H9 (cell line): ENCODE results near the gene WHAMM. TPM values are rescaled to one million over a fixed set of nuclear protein-coding genes. Genes with fewer than 3 reads are reported as not detected.

ENCODE experiments used
- DNase-seq: peaks from one replicate; pipeline ENCODE4 v3.0.0-alpha.2; 2017
- H2AFZ ChIP-seq: one replicate; pipeline ENCODE4 v1.6.1; 2013; ENCODE audit warnings: mild to moderate bottlenecking, low read length, control low read depth, moderate library complexity
- H2AK5ac ChIP-seq: 2 replicates; pipeline ENCODE4 v1.6.1; 2013; ENCODE audit warnings: low read length, control low read depth, mixed read lengths; ENCODE audit not compliant: insufficient read length
- H2BK120ac ChIP-seq: one replicate; pipeline ENCODE4 v1.6.1; 2013; ENCODE audit warnings: low read depth, mild to moderate bottlenecking, low read length, control low read depth, inconsistent platforms; ENCODE audit not compliant: poor library complexity, severe bottlenecking
- H2BK12ac ChIP-seq: 2 replicates; pipeline ENCODE4 v1.6.1; 2013; ENCODE audit warnings: low read length, control low read depth, mixed read lengths, low read depth; ENCODE audit not compliant: insufficient read length
- H2BK15ac ChIP-seq: 2 replicates; pipeline ENCODE4 v1.6.1; 2013; ENCODE audit warnings: low read depth, low read length, control low read depth
- H2BK20ac ChIP-seq: one replicate; pipeline ENCODE4 v1.6.1; 2013; ENCODE audit warnings: low read depth, mild to moderate bottlenecking, low read length, control low read depth, inconsistent platforms; ENCODE audit not compliant: poor library complexity, severe bottlenecking
- H2BK5ac ChIP-seq: 2 replicates; pipeline ENCODE4 v1.6.1; 2013; ENCODE audit warnings: low read length, control low read depth, mixed read lengths; ENCODE audit not compliant: insufficient read length
- H3K14ac ChIP-seq: 2 replicates; pipeline ENCODE4 v1.6.1; 2013; ENCODE audit warnings: low read length, control low read depth; ENCODE audit not compliant: insufficient read depth
- H3K18ac ChIP-seq: 2 replicates; pipeline ENCODE4 v1.6.1; 2013; ENCODE audit warnings: low read depth, mild to moderate bottlenecking, mixed read lengths, low read length, control low read depth; ENCODE audit not compliant: insufficient read length
- H3K23ac ChIP-seq: 2 replicates; pipeline ENCODE4 v1.6.1; 2013; ENCODE audit warnings: low read length, control low read depth, mixed read lengths, low read depth; ENCODE audit not compliant: insufficient read length
- H3K23me2 ChIP-seq: 2 replicates; pipeline ENCODE4 v1.6.1; 2013; ENCODE audit warnings: low read depth, mild to moderate bottlenecking, mixed read lengths, low read length, control low read depth; ENCODE audit not compliant: insufficient read length, poor library complexity, severe bottlenecking
- H3K27ac ChIP-seq: 2 replicates; pipeline ENCODE4 v1.5.1; 2013; ENCODE audit warnings: low read length, control low read depth, mixed read lengths, low read depth; ENCODE audit not compliant: insufficient read length
- H3K27me3 ChIP-seq: 2 replicates; pipeline ENCODE4 v1.6.1; 2013; ENCODE audit warnings: low read length, control low read depth, inconsistent platforms; ENCODE audit not compliant: insufficient read depth
- H3K4ac ChIP-seq: 2 replicates; pipeline ENCODE4 v1.6.1; 2013; ENCODE audit warnings: low read depth, mild to moderate bottlenecking, control low read depth, inconsistent platforms, low read length, moderate library complexity
- H3K4me1 ChIP-seq: 2 replicates; pipeline ENCODE4 v1.6.1; 2013; ENCODE audit warnings: low read length, control low read depth, inconsistent platforms; ENCODE audit not compliant: insufficient read depth
- H3K4me2 ChIP-seq: 2 replicates; pipeline ENCODE4 v1.6.1; 2013; ENCODE audit warnings: low read length, control low read depth, mixed read lengths; ENCODE audit not compliant: insufficient read length, insufficient read depth
- H3K56ac ChIP-seq: 2 replicates; pipeline ENCODE4 v1.6.1; 2013; ENCODE audit warnings: low read depth, mild to moderate bottlenecking, mixed read lengths, low read length, control low read depth; ENCODE audit not compliant: insufficient read length
- H3K79me1 ChIP-seq: 2 replicates; pipeline ENCODE4 v1.6.1; 2013; ENCODE audit warnings: low read depth, mild to moderate bottlenecking, moderate library complexity, low read length, control low read depth, inconsistent platforms; ENCODE audit not compliant: insufficient read depth, poor library complexity, severe bottlenecking
- H3K79me2 ChIP-seq: 2 replicates; pipeline ENCODE4 v1.6.1; 2013; ENCODE audit warnings: low read length, control low read depth, inconsistent platforms; ENCODE audit not compliant: insufficient read depth
- H3K9ac ChIP-seq: 2 replicates; pipeline ENCODE4 v1.6.1; 2013; ENCODE audit warnings: low read length, control low read depth, mixed read lengths; ENCODE audit not compliant: insufficient read length; ENCODE audit errors: extremely low read depth
- H3K9me3 ChIP-seq: one replicate; pipeline ENCODE4 v1.6.1; 2013; ENCODE audit warnings: low read depth, low read length, inconsistent platforms; ENCODE audit not compliant: control insufficient read depth
- H3T11ph ChIP-seq: one replicate; pipeline ENCODE4 v1.6.1; 2013; ENCODE audit warnings: mild to moderate bottlenecking, low read length, control low read depth, inconsistent platforms
- H4K20me1 ChIP-seq: one replicate; pipeline ENCODE4 v1.6.1; 2013; ENCODE audit not compliant: control insufficient read depth, insufficient read length, insufficient read depth
- H4K5ac ChIP-seq: 2 replicates; pipeline ENCODE4 v1.6.1; 2013; ENCODE audit warnings: low read depth, mild to moderate bottlenecking, mixed read lengths, low read length, control low read depth; ENCODE audit not compliant: insufficient read length
- H4K8ac ChIP-seq: replicated peaks from 2 replicates; pipeline ENCODE4 v1.6.1; 2013; ENCODE audit warnings: low read length, control low read depth, mixed read lengths, low read depth; ENCODE audit not compliant: insufficient read length
- H4K91ac ChIP-seq: 2 replicates; pipeline ENCODE4 v1.6.1; 2013; ENCODE audit warnings: low read depth, mild to moderate bottlenecking, moderate library complexity, mixed read lengths, low read length, control low read depth; ENCODE audit not compliant: insufficient read length
- H3K27ac Mint-ChIP-seq, 3 experiments: 2 replicates in 2 of 3; 3 replicates in 1 of 3; pipeline ENCODE4 v1.8.0; 2020 to 2021; ENCODE audit warnings: mixed read lengths in 3 of 3, mild to moderate bottlenecking in 1 of 3, moderate library complexity in 1 of 3
- H3K27me3 Mint-ChIP-seq: 2 replicates; pipeline ENCODE4 v1.8.0; 2021; ENCODE audit warnings: low read depth, mild to moderate bottlenecking, moderate library complexity, mixed read lengths
- H3K36me3 Mint-ChIP-seq, 3 experiments: 2 replicates in 2 of 3; 3 replicates in 1 of 3; pipeline ENCODE4 v1.8.0; 2020 to 2021; ENCODE audit warnings: low read depth in 3 of 3, mixed read lengths in 3 of 3; ENCODE audit not compliant: insufficient read depth in 1 of 3
- H3K4me1 Mint-ChIP-seq, 2 experiments: 2 replicates each; pipeline ENCODE4 v1.8.0; 2020; ENCODE audit warnings: mixed read lengths in 2 of 2
- H3K4me3 Mint-ChIP-seq, 2 experiments: 2 replicates in 1 of 2; 3 replicates in 1 of 2; pipeline ENCODE4 v1.8.0; 2020 to 2021; ENCODE audit warnings: mild to moderate bottlenecking in 2 of 2, mixed read lengths in 2 of 2, moderate library complexity in 1 of 2
- H3K9me3 Mint-ChIP-seq, 2 experiments: 2 replicates in 1 of 2; 3 replicates in 1 of 2; pipeline ENCODE4 v1.8.0; 2020; ENCODE audit warnings: mild to moderate bottlenecking in 2 of 2, mixed read lengths in 2 of 2, moderate library complexity in 1 of 2
- CTCF ChIP-seq: fragments of 200-600 bp; sonication (generic); conservative IDR thresholded peaks from 3 replicates; pipeline ENCODE4 v1.8.0; 2021; ENCODE audit warnings: antibody characterized with exemption, mild to moderate bottlenecking
- WGBS: extraction: QIAGEN DNeasy Blood & Tissue Kit; methylation state at CpG from one replicate; pipeline ENCODE4 v1.1.7; 2013; ENCODE audit warnings: missing lambda C conversion rate, low lambda C conversion rate, mixed read lengths; ENCODE audit not compliant: insufficient read length; ENCODE audit errors: extremely low coverage; 5-methylcytosine and 5-hydroxymethylcytosine counted together
- total RNA-seq: library from RNA; stranded (reverse); gene quantifications from 2 replicates; pipeline ENCODE4 v1.2.1, GENCODE V29; 2021

Gene WHAMM
- total RNA-seq, 1 experiment from 2014 or later: 3.0 TPM

- Histone ChIP-seq H3K27ac (no peak overlapping the region), H2BK5ac (no peak overlapping the region), H2AFZ (no peak overlapping the region), H2BK15ac (no peak overlapping the region), H3K9me3 (no peaks in the 10 kb centered on the region), H3T11ph (no peak overlapping the region), H3K27me3 (no peaks in the 10 kb centered on the region), H4K8ac (no peak overlapping the region), H3K79me1 (no peaks in the 10 kb centered on the region), H2BK120ac (no peak overlapping the region), H3K4me2 (no peak overlapping the region), H4K20me1 (no peaks in the 10 kb centered on the region), H3K23me2 (no peaks in the 10 kb centered on the region), H3K18ac (no peak overlapping the region), H2BK12ac (no peak overlapping the region), H3K9ac (no peak overlapping the region), H3K14ac (no peak overlapping the region), H4K5ac (no peak overlapping the region), H3K56ac (no peak overlapping the region), H3K79me2 (no peaks in the 10 kb centered on the region), H2BK20ac (no peak overlapping the region), H3K23ac (no peak overlapping the region), H4K91ac (no peak overlapping the region), H3K4ac (no peak overlapping the region), H3K4me1 (no peaks in the 10 kb centered on the region), H2AK5ac (no peak overlapping the region)
- H3K27me3 Mint-ChIP-seq: no peaks in the 10 kb centered on the region
- no CpG with 5 or more reads among the region's 13 CpGs for WGBS
- DNase-seq: no peak
- no peaks in the 10 kb centered on the region for H3K9me3 Mint-ChIP-seq
- peaks cover 18 to 60% (median 35%) of the 10 kb centered on the region in 3 experiments; a peak in 6 of 7 replicates for H3K36me3 Mint-ChIP-seq
- no peak overlapping the region for H3K4me3 Mint-ChIP-seq
- no peak; the same call in 2 of the 3 replicates for TF ChIP-seq CTCF
- H3K27ac Mint-ChIP-seq: no peak overlapping the region; a peak in 1 of 7 replicates
- H3K4me1 Mint-ChIP-seq: no peaks in the 10 kb centered on the region
These were observed 23.4 kb downstream of the WHAMM start for GRCh38 chr15:82832601-82833361.
